ENCODE data around the gene YBX1. TPM values are rescaled to one million over a fixed set of nuclear protein-coding genes. Genes with fewer than 3 reads are reported as not detected.
"Not testable (repeated sequence)": the region's sequence is repeated elsewhere in the genome, so short reads cannot be mapped to it uniquely, and the experiment has no call there.

YBX1 gene
- total RNA-seq, 1 experiment from 2014 or later = 2,077 TPM

DNA sequence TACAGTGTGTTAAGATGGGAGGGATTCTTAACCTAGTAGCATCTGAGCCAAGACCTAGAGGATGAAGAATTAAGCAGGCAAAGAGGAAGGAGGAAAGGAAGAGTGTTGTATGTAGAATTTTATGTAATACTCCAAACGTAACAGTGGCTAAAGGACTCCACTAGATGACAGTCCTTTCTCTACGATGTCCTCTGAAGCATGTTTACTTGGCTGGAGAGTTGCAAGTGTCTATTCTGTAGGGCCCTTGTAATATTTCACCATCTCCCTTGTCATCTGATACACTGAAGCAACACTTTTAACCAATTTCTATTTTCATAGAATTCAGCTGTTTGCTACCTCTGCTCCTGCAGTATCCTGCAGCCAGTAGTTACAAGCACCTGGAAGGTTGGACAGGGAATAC, 2.2 kb upstream of the YBX1 start:
- H3K9me3 ChIP-seq (replicated peaks) = no peaks in the 10 kb centered on the region
- no peaks in the 10 kb centered on the region for H3K27me3 ChIP-seq
- H3K4me3 ChIP-seq = no peak overlapping the region
- H3K36me3 ChIP-seq = peaks cover 30% of the 10 kb centered on the region
- no peak overlapping the region for H3K27ac ChIP-seq
- DNase-seq = no peak
- peaks cover 6% of the 10 kb centered on the region for H3K4me1 ChIP-seq

DNA sequence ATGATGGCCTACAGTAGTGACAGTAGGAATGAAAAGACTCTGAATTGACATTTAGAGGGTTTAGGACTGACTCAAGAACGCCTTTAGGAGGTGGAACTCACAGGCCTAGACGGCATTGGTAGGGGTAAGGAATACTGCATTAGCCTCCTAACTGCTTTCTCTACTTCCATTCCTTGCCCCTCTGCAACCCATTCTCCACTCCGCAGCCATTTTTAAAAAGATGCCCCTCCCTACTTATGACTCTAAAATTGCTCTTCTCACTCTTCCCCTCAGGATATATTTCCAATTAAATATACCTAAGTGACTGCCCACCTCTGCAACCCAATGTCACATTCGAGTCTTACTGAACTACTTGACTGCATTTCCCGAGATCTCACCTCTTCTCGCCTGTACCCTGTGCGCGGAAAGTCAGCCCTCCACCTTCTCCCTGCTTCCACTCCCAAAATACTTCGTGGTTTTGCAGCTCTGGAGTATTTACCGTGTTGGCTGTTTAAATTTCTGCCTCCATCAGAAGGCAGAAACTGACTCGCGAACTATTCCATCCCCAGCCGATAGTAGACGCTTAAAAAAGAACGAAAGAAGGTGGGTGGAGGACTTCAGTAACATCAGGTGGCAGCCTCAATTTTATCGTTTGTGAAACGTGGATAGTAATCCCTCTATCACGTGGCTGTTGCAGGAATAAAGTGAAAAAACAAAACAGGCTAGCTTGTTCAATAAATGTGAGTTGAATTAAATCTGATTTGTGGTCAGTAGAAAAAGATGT, 1.1 kb upstream of the YBX1 start:
- no peaks in the 10 kb centered on the region for H3K9me3 ChIP-seq (replicated peaks)
- no peaks in the 10 kb centered on the region for H3K27me3 ChIP-seq
- H3K4me1 ChIP-seq = peaks cover 14% of the 10 kb centered on the region
- H3K36me3 ChIP-seq = peaks cover 31% of the 10 kb centered on the region
- peak overlapping the region; percentile 94 for H3K27ac ChIP-seq
- DNase-seq = peak in 1 of 2 experiments; percentile 23
- H3K4me3 ChIP-seq = peak overlapping the region; percentile 88

DNA sequence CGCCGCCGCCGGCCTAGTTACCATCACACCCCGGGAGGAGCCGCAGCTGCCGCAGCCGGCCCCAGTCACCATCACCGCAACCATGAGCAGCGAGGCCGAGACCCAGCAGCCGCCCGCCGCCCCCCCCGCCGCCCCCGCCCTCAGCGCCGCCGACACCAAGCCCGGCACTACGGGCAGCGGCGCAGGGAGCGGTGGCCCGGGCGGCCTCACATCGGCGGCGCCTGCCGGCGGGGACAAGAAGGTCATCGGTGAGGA, 193 bp downstream of the YBX1 start:
- Histone ChIP-seq H3K27ac (peak overlapping the region; percentile 94), H3K4me1 (peaks cover 22% of the 10 kb centered on the region), H3K4me3 (peak overlapping the region; percentile 88), H3K36me3 (peaks cover 44% of the 10 kb centered on the region)
- H3K9me3 ChIP-seq (replicated peaks); DNase-seq; H3K27me3 ChIP-seq: not testable (repeated sequence)

DNA sequence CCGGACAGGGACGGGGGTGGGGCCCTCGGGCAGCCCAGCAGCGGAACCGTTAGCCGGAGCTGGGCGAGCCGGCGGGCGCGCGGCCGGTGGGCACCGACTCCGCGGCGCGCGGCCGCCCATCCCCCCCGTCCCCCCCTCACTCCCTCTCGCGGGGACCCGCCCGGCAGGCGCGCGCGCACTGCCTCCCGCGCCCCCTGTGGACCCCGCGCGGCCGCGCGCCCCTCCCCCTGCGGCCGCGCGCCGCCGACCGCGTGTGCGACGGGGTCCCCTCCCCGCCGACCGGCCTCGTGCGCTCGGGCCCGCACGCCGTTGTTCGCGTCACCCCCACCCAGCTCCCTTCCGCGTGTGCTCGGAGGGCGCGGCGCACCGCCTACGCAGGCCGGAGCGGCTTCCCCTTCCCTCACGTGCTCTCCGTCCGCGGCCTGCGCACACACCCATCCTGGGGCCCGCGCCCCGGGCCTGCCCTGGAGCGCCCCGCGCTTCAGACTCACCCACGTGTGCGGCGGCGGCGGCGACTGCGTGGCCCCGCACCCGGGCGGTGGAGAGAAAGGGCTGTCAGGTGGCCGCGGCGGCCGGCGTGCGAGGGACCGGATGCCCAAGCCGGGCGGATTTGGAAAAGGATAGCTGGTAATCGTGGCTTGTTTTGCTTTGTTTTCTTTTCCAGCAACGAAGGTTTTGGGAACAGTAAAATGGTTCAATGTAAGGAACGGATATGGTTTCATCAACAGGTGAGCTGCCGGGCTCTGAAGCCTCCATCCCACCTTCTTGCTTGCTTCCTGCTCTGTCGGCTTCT, 717 bp downstream of the YBX1 start:
- DNase-seq = peak; percentile 48 to 58
- H3K4me3 ChIP-seq = peak overlapping the region; percentile 88
- peaks cover 22% of the 10 kb centered on the region for H3K4me1 ChIP-seq
- peaks cover 50% of the 10 kb centered on the region for H3K36me3 ChIP-seq
- H3K27me3 ChIP-seq = no peaks in the 10 kb centered on the region
- H3K27ac ChIP-seq = peak overlapping the region; percentile 94
- H3K9me3 ChIP-seq (replicated peaks) = no peaks in the 10 kb centered on the region

DNA sequence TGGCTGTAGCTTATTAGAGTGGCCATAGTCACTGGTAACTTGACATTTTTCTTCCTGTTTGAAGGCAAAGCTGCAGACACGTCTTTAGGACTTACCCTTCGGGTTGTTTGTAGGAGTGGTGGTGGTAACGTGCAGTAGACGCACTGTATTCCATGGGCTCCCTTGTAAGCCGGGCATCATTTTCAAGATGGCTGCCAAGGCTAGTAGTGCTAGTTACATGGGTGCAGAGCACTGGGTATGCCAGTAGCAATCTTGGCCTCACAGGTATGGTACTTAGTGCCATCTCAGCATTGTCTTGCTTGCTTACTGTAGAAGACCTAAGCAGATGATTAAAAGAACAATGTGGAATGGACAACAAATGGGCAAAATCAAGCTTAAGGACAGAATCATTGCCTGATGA, 1.9 kb downstream of the YBX1 start:
- Histone ChIP-seq H3K9me3 (replicated peaks) (no peaks in the 10 kb centered on the region), H3K4me3 (peak overlapping the region; percentile 88), H3K27ac (no peak overlapping the region), H3K4me1 (peaks cover 22% of the 10 kb centered on the region), H3K36me3 (peaks cover 60% of the 10 kb centered on the region), H3K27me3 (no peaks in the 10 kb centered on the region)
- peak in 1 of 2 experiments; percentile 33 for DNase-seq

DNA sequence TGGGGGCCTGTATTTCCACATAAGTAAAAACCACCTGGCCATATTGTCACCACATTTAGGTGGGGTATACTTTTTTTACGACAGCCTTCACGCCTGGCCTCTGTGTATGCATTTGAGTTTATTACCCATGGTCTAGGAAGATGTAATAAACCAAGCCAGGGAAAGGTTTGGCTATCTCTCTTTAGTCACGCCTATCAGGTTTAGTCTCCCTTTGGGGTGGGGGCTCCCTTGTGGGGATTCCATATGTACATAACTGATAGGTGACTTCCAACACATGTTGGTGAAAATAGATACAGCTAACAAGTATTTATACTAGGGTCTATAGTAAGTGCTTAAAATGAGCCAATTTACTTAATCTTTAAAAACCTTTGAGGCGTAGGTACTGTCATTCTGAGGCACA, 4.2 kb downstream of the YBX1 start:
- peaks cover 22% of the 10 kb centered on the region for H3K4me1 ChIP-seq
- peak in 1 of 2 experiments; percentile 23 for DNase-seq
- no peak overlapping the region for H3K4me3 ChIP-seq
- H3K9me3 ChIP-seq (replicated peaks) = no peaks in the 10 kb centered on the region
- H3K27me3 ChIP-seq = no peaks in the 10 kb centered on the region
- H3K27ac ChIP-seq = no peak overlapping the region
- H3K36me3 ChIP-seq = peaks cover 74% of the 10 kb centered on the region

DNA sequence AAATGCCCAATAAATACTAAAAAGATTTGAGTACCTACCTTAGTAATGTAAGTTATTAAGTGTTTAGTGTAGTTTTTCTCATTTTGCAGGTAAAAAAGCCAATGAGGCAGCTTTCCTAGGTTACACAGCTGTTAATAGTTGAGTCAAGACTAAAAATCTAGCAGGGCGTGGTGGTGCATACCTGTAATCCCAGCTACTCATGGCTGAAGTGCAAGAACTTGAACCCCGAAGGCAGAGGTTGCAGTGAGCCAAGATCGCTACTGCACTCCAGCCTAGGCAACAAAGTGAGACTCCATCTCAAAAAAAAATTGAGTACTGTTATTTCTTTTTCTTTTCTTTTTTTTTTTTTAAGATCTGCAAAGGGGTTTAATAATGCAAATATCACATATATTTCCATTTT, 7.7 kb downstream of the YBX1 start:
- H3K4me3 ChIP-seq = no peak overlapping the region
- no peak for DNase-seq
- H3K4me1 ChIP-seq = peaks cover 18% of the 10 kb centered on the region
- no peaks in the 10 kb centered on the region for H3K9me3 ChIP-seq (replicated peaks)
- H3K27me3 ChIP-seq = no peaks in the 10 kb centered on the region
- no peak overlapping the region for H3K27ac ChIP-seq
- H3K36me3 ChIP-seq = peaks cover 84% of the 10 kb centered on the region

DNA sequence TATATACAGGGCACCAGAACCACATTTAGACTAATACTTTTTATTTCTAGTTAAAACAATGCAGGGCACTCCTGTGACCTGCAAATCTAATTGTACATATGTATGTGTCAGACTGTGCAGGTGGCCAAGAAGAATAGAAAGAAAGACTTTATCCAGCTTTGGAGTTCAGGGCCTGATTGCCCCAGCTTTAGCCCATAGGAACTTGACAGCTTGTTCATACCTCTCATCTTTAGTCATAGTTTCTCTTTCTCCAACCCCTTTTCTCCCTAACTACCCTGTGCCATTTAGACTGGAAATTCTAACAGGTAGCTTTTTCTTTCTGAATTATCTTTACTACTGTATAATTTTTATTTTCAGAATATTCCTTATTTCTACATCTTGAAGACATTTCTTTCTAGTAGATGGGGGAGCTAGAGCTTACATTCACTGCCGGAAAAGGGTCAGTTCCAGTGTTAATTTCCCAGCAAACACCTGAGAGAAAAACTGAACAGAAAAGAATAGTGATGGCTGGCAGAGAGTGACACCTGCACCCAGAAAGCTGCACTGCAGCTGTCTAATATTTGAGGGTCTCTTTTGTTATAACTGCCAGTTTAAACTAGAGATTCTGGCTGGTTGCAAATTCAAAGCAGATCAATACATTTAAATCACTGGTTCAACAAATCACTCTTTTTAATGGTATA, 8.4 kb downstream of the YBX1 start:
- DNase-seq = no peak
- Histone ChIP-seq H3K27ac (no peak overlapping the region), H3K36me3 (peaks cover 84% of the 10 kb centered on the region), H3K9me3 (replicated peaks) (no peaks in the 10 kb centered on the region), H3K27me3 (no peaks in the 10 kb centered on the region), H3K4me3 (no peak overlapping the region), H3K4me1 (peaks cover 13% of the 10 kb centered on the region)

DNA sequence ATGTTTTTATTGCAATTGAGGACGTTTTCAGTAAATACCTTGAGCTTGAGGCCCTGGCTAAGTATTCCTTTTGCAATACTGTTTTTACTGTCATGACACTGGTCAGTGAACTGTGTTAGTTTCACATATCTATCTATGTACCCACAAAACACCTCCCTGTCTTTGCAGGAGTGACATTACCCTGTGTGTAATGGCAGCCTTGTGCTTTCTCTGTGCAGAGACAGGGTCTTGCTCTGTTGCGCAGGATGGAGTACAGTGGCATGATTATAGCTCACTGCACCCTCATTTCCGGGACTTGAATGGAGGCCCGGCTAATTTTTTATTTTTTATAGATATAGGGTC, 8.9 kb downstream of the YBX1 start:
- Histone ChIP-seq H3K4me1 (peaks cover 8% of the 10 kb centered on the region), H3K27me3 (no peaks in the 10 kb centered on the region), H3K4me3 (no peak overlapping the region), H3K9me3 (replicated peaks) (no peaks in the 10 kb centered on the region), H3K36me3 (peaks cover 84% of the 10 kb centered on the region), H3K27ac (no peak overlapping the region)
- no peak for DNase-seq

DNA sequence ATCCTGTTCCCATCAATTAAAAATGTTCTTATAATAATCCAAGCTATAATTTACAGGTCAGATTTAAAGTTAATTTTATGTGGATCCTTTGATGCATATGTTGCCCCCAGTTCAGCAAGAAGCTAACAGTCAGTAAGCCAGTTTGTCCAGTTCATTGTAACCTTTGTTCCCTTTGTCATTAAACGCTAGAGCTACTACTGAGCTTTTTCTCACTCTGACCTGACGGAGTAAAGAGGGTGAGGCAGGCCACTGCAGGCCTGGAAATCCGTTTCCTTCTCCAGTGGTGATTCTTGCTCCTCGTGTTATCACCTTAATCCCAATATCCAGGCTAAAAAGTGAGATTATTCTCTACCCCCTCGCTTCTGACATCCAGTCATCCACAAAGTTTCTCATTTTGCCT, 10.2 kb downstream of the YBX1 start:
- Histone ChIP-seq H3K4me3 (no peak overlapping the region), H3K36me3 (peaks cover 84% of the 10 kb centered on the region), H3K9me3 (replicated peaks) (no peaks in the 10 kb centered on the region), H3K27ac (no peak overlapping the region), H3K27me3 (no peaks in the 10 kb centered on the region), H3K4me1 (no peaks in the 10 kb centered on the region)
- no peak for DNase-seq

DNA sequence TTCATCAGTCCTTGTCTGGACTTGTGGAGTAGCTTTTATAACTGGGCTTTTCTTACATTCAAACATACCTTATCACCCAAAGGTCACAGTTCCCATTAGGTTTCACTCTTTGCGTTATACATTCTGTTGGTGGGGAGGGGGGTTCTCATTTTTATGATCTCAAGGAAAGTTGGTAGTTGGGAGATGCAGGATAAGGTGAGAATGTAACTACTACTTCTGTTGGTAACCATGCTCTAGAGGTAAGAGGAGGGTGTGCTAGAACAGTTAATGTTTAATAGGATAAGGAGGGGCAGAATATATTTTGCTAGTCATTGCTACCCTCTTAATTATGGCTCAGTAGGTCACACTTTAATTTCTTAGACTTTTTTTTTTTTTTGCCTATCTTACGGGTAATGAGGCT, 10.7 kb downstream of the YBX1 start:
- no peak for DNase-seq
- Histone ChIP-seq H3K4me1 (no peaks in the 10 kb centered on the region), H3K27me3 (no peaks in the 10 kb centered on the region), H3K36me3 (peaks cover 84% of the 10 kb centered on the region), H3K27ac (no peak overlapping the region), H3K4me3 (no peak overlapping the region), H3K9me3 (replicated peaks) (no peaks in the 10 kb centered on the region)

DNA sequence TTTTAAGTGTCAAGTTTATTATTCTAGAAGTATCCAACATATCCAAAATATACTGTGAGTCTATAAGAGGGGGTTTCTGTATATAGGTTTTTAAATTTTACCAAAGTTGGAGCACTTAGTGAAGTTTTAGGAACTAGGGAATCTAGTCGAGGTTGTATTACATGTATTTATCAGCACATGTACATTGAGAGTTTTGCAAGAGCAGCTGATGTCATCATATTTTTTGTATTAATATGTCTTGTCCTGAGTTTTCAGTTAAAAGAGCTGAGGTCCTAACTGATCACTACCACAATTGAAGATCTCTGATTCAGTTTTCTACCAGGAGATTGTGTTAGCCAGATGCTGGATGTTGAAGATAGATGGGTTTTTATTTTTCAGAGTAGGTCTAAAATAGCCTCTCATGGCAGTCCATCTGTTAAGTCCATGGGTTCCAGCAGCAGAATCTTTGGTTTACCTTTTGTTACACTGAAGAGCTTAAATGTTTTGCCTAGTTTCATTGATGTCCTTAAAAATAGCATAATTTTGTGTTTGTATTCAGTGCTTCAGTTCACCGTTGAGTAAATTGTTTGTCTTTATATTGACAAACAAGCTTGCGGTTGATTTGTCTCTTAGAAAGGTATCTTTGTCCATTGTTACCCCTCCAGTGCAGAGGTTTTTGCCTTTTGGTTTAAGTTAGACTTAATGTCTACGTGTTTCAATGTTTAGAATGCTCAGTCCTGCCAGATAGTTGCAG, 16.0 kb downstream of the YBX1 start:
- Histone ChIP-seq H3K4me1 (no peaks in the 10 kb centered on the region), H3K27me3 (no peaks in the 10 kb centered on the region), H3K4me3 (no peak overlapping the region), H3K27ac (no peak overlapping the region), H3K9me3 (replicated peaks) (no peaks in the 10 kb centered on the region), H3K36me3 (peaks cover 96% of the 10 kb centered on the region)
- DNase-seq = no peak

DNA sequence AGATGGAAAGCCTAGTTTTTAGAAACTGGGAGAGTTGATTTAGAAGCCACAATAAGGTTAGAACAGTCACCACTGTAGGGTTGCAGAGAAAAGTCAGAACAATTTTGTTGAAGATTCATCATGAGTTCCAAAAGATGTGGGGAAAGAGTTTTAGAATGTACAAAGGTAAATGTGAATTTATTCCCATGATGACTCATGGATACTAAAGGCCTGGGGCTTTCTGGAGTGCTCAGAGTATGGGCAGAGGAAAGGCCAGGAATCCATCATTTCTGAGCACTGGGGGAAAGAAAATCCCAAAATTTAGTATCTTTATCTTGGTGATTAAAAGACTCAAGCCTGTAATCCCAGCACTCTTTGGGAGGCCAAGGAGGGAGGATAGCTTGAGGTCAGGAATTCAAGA, 17.8 kb downstream of the YBX1 start:
- H3K4me1 ChIP-seq = no peaks in the 10 kb centered on the region
- no peak for DNase-seq
- H3K27ac ChIP-seq = no peak overlapping the region
- no peaks in the 10 kb centered on the region for H3K27me3 ChIP-seq
- H3K9me3 ChIP-seq (replicated peaks) = no peaks in the 10 kb centered on the region
- H3K4me3 ChIP-seq = no peak overlapping the region
- peaks cover 96% of the 10 kb centered on the region for H3K36me3 ChIP-seq

DNA sequence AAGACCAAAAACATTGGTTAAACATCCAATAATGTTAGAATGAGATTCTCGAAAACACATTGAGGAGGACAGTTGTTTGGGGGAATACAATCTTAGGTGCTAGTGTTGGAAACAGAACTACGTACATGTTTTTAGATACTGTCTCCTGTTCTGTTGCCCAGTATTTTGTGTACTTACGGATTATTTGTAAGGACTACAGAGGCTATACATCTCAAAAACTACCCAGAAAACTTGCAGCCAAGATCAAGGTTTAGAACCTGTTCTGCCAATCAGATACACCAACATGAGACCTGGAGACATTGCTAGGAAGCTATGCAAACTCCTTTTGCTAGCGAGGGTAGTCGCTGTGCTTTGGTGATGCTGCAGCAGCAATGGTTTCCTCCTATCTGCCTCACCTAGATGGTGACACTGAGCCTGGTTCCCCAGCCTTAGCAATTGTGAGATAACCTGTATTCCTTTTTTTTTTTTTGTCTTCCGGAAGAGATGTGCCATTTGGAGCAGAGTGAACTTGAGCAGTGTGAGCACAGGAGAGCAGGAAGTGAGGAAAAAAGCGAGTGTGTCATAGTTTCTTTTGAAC, 21.8 kb downstream of the YBX1 start:
- H3K9me3 ChIP-seq (replicated peaks) = no peaks in the 10 kb centered on the region
- H3K4me3 ChIP-seq = no peak overlapping the region
- H3K27me3 ChIP-seq = no peaks in the 10 kb centered on the region
- H3K27ac ChIP-seq = no peak overlapping the region
- H3K36me3 ChIP-seq = peaks cover 88% of the 10 kb centered on the region
- DNase-seq = no peak
- no peaks in the 10 kb centered on the region for H3K4me1 ChIP-seq
